Hematopoietic multipotent progenitor cell treated with erythropoietin and hydrocortisone succinate and interleukin-3 and kit ligand, for 15 days (in vitro differentiated cells): ENCODE measurements around the gene SPRR2A.
A peak's percentile ranks its signal among the peaks of the same experiment; 100 is the strongest.
"Not testable (repeated sequence)": the region's sequence is repeated elsewhere in the genome, so short reads cannot be mapped to it uniquely, and the experiment has no call there.

Experiments
- DNase-seq: peaks from one replicate; pipeline ENCODE4 v3.0.0-alpha.2; 2015; ENCODE audit warnings: low spot score

The SPRR2A gene

DNA sequence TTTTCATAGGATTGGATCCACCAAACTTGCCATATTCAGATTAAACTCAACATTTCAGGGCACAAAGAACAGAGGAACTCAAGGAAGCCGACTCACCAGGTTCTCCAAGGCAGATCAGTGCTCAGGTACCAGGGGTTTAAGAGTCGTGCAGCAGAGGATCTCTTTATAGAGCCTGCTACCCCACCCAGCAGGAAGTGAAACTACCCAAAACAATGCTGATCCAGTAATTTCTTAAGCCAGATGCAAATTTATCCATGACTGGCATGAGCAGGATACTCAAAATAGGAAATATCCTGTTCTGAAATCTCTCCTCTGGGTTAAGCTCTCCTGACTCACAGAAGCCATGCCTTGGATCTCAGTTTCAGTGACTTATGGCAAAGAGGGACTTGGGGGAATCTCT is at the start of gene SPRR2A:
TSS of gene SPRR2A (minus strand) at position 138 of the 400 bp plus-strand sequence. CDS start 777 bp downstream, outside the sequence.
- DNase-seq = no peak

GRCh38 chr1:153100245-153100644 is 42.9 kb upstream of the SPRR2A start:
- no peak for DNase-seq

DNA sequence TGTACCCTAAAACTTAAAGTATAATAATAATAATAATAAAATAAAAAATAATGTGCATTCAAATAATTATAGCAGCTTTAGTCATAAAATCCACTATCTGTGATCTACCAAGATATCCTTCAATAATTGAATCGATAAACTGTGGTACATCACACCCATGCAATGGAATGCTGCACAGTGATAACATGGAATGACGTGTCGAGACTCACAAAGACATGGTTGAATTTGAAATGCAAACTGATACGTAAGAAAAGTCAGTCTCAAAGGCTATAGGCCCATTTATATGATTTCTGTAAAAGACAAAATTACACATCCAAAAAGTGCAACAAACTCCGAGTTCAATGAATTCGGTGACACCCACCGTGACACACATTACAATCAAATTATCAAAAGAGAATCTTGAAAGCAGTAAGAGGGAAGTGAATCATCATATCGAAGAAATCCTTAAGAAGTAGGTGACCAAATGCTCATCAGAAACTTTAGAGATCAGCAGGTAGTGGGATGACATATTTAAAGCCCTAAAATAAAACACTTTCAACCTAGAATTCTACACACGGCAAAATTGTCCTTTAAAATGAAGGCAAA is 42.2 kb upstream of the SPRR2A start:
- no peak for DNase-seq

GRCh38 chr1:153095764-153096163 is 38.5 kb upstream of the SPRR2A start:
- DNase-seq = no peak

GRCh38 chr1:153094426-153094825 is 37.1 kb upstream of the SPRR2A start, which contains the start of gene SPRR2E:
Gene SPRR2E, minus strand, starts transcription at chr1:153094526. Its CDS starts 775 bp downstream, at chr1:153093751.
- no peak for DNase-seq

DNA sequence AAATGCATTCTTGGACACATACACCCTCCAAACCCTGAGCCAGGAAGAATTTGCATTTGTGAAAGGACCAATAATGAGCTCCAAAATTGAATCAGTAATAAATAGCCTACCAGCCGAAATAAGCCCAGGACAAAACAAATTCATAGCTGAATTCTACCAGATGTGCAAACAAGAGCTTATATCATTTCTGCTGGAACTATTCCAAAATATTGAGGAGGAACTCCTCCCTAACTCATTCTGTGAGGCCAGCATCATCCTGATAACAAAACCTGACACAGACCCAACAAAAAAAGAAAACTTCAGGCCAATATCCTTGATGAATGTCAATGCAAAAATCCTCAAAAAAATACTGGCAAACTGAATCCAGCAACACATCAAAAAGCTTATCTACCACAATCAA is 30.3 kb upstream of the SPRR2A start:
- DNase-seq = peak; percentile 51

GRCh38 chr1:153081736-153082135 is 24.4 kb upstream of the SPRR2A start:
- DNase-seq = no peak

DNA sequence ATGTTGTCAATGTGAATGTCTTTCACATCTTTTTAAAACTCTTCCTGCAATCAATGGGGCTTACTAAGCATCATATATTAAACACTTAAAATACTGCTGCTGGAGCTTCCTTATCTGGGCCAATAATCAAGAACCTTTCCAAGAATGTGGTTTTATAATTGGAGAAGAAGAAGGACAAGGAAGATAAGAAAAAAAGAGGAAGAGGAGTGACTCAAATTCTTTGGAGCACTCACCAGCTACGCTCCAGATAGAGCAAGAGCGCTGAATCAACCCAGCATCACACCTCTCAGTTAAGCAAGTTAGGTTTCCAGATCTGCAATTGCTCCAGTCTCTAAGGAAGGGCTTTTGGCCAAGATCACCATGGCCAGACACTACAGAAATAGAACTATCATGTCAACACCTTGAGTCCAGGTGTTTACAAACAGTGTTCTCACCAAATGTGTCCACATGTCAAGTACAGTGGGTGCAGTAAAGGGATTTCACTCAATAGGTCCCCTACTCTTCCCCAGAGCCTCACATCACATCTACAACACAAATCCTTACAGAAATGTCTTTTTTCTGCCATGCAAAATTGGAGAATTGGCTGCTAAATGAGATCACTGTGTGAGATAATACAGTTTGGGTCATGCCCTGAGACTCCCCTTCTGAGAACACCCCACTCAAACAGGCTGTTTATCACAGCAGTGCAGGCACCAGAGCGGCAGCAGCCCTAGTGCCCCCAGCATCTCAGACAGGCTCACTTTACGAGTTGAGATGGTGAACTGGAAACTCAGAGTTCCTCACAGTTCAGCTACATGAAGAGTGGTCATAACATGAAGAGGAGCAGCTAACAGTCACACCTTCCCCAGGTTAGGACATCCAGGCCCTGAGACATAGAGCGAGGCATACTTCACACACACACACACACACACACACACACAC is 15.8 kb upstream of the SPRR2A start:
- DNase-seq = peak; percentile 17

GRCh38 chr1:153071511-153071910 is 14.2 kb upstream of the SPRR2A start, which contains the start of gene SPRR2B:
Gene SPRR2B, minus strand, starts transcription at chr1:153071611. Its CDS starts 772 bp downstream, at chr1:153070839.
- no peak for DNase-seq

DNA sequence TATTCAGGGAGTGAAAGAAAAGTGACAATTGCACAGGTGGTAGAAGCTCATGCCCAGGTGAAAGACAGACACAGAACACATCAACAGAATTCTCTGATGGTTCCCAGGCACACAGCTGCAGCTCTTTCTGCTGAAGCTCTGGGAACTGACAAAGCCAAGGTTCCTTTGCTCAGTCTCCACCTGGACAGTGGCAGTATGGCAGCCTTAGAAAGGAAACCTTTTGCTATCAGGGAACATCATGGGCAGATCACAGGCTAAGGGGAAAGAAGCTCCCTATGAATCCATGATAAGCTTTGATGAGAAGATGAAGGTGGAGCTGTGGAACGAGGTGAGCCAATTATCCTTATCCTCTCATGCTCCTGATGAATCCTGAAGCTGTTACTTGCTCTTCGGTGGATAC is 12.9 kb upstream of the SPRR2A start:
- DNase-seq = no peak

DNA sequence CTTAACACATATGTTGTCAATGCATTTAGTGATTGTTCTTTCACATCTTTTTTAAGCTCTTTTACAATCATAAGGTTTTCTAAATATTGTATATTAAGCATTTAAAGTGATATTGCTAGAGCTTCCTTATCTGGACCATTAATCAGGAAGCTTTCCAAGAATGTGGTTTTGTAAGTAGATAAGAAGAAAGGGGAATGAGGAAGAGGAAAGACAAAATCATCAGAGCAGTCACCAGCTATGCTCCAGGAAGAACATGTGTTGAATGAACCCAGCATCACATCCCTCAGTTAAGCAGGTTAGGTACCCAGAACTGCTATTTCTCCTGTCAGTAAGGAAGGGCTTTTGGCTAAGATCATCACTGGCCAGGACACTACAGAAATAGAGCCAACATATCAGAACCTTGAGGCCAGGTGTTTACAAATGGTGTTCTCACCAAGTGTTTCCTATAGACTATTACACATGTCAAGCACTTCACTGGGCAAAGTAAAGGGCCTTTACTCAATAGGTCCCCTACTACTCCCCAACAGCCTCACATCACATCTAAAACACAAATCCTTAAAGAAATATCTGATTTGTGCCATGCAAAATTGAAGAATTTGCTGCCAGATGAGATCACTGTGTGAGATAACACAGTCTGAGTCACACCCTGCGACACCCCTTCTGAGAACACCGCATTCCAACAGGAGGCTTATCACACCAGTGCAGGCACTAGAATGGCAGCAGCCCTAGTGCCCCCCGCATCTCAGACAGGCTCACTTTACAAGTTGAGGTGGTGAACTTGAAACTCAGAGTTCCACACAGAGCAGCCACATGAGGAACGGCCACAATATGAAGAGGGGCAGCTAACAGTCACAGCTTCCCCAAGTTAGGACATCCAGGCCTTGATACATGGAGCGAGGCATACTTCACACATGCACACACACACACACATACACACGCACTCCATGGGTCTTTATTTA is 1.8 kb upstream of the SPRR2A start:
- peak; percentile 61 for DNase-seq

DNA sequence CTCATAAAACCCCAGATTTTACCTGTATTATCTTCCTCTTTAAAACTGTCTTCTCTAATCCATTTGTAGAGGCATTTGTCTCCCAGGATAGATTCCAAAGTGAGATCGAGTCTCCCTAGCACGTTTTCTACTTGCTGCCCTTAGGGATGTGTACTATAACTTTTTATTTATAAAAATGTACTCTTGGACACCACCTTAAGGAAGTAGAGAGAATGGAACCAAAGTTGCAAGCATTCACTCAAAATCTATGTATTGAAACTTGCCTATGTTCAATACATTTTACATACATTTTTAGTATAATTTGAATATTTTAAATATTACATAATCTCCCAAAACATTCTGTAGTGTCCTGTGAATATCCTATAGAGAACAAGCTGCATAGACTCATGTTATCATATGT is 842 bp upstream of the SPRR2A start:
- DNase-seq = no peak

DNA sequence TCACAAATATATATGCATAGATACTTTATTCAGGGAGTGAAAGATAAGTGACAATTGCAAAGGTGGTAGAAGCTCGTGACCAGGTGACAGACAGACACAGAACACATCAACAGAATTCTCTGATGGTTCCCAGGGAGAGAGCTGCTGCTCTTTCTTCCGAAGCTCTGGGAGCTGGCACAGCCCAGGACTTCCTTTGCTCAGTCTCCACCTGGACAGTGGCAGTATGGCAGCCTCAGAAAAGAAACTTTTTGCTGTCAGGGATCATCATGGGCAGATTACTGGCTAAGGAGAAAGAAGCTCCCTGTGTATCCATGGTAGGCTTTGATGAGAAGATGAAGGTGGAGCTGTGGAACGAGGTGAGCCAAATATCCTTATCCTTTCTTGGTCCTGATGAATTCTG is 1.2 kb downstream of the SPRR2A start:
- DNase-seq = not testable (repeated sequence)

- DNase-seq = no peak
Measured at GRCh38 chr1:153049211-153049610, 8.1 kb downstream of the SPRR2A start.

- no peak for DNase-seq
Measured at GRCh38 chr1:153040950-153041631, 16.2 kb downstream of the SPRR2A start, which contains the start of gene SPRR2D. Gene SPRR2D, minus strand, starts transcription at chr1:153041120. Its CDS starts 774 bp downstream, at chr1:153040346.

- no peak for DNase-seq
Measured at GRCh38 chr1:153035211-153035610, 22.1 kb downstream of the SPRR2A start.

DNA sequence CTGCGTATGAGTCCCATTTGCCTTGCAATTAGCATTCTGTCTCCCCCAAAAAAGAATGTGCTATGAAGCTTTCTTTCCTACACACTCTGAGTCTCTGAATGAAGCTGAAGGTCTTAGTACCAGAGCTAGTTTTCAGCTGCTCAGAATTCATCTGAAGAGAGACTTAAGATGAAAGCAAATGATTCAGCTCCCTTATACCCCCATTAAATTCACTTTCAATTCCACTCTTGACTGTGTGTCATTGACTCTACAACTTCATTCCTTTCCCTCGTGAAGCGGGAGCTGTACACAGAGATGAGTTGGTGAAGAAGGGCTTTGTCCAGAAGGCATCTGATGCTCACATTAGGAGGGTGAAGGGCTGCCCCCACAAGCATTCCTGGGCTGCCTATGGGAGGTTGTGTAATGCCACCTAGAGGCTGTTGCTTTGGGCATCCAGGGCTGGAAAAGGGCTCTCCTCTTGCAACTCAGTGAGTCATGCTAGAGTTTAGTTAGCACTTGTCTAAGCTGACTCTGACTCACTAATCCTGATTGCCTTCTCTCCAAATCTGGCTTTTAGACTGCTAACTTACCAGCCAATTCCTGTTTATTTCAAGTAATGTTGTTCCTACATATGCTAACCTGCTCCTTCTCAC is 24.5 kb downstream of the SPRR2A start:
- no peak for DNase-seq

DNA sequence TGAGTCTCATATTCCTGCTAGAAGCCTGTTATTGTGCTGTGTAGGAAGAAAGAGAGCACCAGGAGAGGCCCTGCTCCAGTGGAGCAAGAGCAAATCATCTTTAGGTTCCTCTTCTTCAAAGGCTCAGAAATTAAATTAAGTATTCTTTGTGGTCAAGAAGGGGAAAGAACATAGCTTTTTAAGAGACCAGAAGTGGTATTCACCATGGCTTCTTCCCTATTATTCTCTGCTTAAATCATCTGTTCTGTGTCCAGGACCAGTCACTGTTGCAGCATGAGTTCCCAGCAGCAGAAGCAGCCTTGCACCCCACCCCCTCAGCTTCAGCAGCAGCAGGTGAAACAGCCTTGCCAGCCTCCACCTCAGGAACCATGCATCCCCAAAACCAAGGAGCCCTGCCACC is 25.2 kb downstream of the SPRR2A start:
- DNase-seq = no peak

- DNase-seq = no peak
Measured at GRCh38 chr1:153030895-153031294, 26.4 kb downstream of the SPRR2A start, which contains the start of gene SPRR1B. Gene SPRR1B, plus strand, starts transcription at chr1:153031203. Its CDS starts 1,143 bp downstream, at chr1:153032346.

- no peak for DNase-seq
Measured at GRCh38 chr1:153028766-153029165, 28.5 kb downstream of the SPRR2A start.

DNA sequence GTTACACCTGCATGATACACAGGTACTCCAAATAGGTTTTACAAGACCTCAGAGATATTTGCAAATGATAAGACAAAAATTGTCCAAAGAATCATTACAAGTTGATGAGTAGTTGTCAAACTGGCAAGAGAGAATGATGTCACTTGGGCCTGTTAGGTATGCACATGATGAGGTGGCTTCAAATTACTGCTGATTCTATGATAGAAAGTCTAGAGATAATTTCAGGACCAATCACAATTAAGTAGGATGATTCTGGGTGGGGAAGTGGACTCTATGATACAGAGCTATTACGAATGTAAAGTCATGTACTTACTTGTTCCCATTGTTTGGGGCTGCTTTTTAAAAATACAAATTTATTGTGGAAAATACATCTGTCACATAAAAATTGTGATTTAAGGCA is 31.5 kb downstream of the SPRR2A start:
- DNase-seq = no peak
